Measurements from ENCODE around the gene SMARCB1.

Gene SMARCB1

GRCh38 chr22:23786752-23787599 is at the start of gene SMARCB1:
Gene SMARCB1 (plus strand): TSS chr22:23786966. CDS start chr22:23787170, 204 bp downstream.
- DNase-seq, result peak; percentile 86

- DNase-seq, result no peak
Measured at GRCh38 chr22:23737696-23738095, 49.1 kb upstream of the SMARCB1 start.

DNA sequence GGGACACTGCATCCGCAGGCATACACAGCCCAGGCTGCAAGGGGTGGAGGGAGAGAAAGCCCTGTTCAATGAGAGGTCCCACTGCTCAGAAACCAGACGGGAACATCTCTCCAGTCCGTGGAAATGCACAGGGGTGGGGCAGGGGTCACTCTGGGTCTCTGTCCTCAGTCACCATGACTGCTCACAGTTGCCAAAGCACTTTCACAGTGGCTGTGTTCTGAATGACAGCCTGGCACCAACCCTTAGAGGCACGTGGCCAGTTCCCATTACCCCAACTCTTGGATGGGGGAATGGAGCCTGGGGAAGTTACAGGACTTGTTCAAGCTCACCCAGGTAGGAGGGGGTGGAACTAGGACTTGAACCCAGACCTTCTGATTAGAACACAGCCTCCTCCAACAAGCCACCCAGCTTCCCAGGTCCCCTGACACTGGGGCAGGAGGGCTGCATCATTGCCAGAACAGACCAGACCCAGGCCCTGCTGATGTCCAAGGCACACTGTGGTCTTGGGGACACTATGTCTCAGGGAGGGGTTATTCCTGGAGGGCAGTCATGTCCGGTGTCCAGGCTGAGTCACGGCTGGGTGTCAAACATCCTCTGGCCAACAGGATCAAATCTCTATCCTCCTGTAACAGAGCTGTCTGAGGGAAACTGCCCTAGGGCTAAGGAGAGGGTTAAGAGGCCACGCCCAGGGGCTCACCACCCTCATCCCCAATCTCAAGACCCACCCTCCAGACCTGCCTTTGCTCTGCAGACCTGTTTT is 44.1 kb upstream of the SMARCB1 start:
- DNase-seq, result no peak

GRCh38 chr22:23743303-23743705 is 43.5 kb upstream of the SMARCB1 start:
- no peak for DNase-seq

DNA sequence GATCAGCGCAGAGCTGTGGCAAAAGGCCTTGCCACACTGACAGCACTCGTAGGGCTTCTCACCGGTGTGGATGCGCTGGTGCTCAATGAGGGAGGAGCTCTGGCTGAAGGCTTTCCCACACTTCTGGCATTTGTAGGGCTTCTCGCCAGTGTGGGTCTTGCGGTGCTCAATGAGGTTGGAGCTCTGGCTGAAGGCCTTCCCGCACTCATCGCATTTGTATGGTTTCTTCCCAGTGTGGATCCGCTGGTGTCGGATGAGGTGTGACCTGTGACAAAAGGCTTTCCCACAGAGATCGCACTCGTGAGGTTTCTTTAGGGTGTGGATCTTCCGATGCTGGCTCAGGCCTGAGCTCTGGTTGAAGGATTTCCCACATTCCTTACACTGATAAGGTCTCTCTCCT is 42.8 kb upstream of the SMARCB1 start:
- DNase-seq, result no peak

- DNase-seq, result no peak
Measured at GRCh38 chr22:23744485-23744884, 42.3 kb upstream of the SMARCB1 start.

- no peak for DNase-seq
Measured at GRCh38 chr22:23745791-23746190, 41.0 kb upstream of the SMARCB1 start.

GRCh38 chr22:23749841-23750301 is 36.9 kb upstream of the SMARCB1 start:
- no peak for DNase-seq

- no peak for DNase-seq
Measured at GRCh38 chr22:23750367-23750713, 36.4 kb upstream of the SMARCB1 start.

GRCh38 chr22:23750714-23751440 is 35.9 kb upstream of the SMARCB1 start, which contains the start of gene ZNF70:
Gene ZNF70 (minus strand): TSS chr22:23751112. CDS start chr22:23745140, 5,972 bp downstream.
- DNase-seq, result peak; percentile 78

- no peak for DNase-seq
Measured at GRCh38 chr22:23751441-23751996, 35.2 kb upstream of the SMARCB1 start.

- DNase-seq, result no peak
Measured at GRCh38 chr22:23752090-23752691, 34.6 kb upstream of the SMARCB1 start.

GRCh38 chr22:23752750-23753149 is 34.0 kb upstream of the SMARCB1 start:
- no peak for DNase-seq

GRCh38 chr22:23753385-23753784 is 33.4 kb upstream of the SMARCB1 start:
- no peak for DNase-seq

- no peak for DNase-seq
Measured at GRCh38 chr22:23754220-23754919, 32.4 kb upstream of the SMARCB1 start, which contains the start of gene VPREB3. Gene VPREB3 (minus strand): TSS chr22:23754425. CDS start chr22:23754363, 62 bp downstream.

- no peak for DNase-seq
Measured at GRCh38 chr22:23754980-23755636, 31.7 kb upstream of the SMARCB1 start.

DNA sequence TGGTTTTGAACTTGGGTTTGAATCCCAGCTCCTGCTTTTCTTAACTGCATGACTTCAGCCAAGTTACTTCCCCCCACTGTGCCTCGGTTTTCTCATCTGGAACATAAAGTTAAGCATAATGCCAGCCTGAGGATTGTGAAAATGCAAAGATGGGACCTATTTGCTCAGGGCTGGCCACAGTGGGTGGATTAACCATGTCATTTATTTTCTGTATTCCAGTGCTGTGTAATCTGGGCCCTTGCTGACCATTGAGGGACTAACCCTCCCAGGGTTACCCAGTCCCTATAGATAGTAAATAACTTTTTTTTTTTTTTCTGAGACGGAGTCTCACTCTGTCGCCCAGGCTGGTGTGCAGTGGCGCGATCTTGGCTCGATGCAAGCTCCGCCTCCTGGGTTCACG is 31.1 kb upstream of the SMARCB1 start:
- no peak for DNase-seq

- no peak for DNase-seq
Measured at GRCh38 chr22:23756891-23757290, 29.9 kb upstream of the SMARCB1 start.

DNA sequence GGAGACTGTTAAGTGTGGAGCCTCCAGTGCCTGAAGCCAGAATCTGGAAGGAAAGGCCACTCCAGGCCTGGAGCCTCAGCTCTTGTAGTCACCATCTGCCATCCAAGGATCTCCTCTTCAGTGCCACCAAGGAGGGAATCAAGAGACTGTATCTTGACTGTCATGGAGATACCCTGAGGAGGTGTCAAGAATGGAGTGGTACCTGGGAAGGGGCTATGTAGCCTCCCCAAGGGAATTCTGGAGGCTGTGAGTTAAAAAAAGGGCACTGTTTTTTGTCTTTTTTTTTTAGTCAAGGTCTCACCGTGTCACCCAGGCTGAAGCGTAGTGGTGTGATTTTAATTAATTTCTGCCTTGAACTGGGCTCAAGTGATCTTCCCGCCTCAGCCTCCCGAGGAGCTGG is 27.2 kb upstream of the SMARCB1 start:
- DNase-seq, result no peak

DNA sequence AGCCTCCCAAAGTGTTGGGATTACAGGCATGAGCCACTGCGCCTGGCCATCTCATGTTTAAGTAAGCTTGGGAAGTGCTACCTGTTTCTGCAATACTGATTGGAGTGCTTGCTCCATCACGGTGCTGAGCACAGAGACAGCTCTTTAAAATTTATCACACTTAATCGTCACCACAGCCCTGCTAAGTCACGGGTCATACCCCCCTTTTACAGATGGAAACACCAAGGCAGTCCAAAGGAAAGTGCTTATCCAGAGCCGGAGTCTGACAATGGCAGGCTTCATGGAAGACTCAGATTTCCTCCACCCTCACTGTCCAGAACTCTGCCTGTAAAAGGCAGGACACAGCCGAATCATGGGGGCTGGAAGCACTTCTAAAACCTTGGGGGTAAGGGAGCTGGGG is 26.7 kb upstream of the SMARCB1 start:
- no peak for DNase-seq
